ENCODE measurements around the gene PLEKHG4B.

The PLEKHG4B gene

GRCh38 chr5:156411-157072 is 64.6 kb downstream of the PLEKHG4B start:
- no peak overlapping the region for H3K9ac ChIP-seq (ENCODE audit: low read length)
- no peaks in the 10 kb centered on the region for H3K36me3 ChIP-seq (ENCODE audit: control insufficient read depth, insufficient read depth, low read length)
- no peaks in the 10 kb centered on the region for H3K9me3 ChIP-seq (ENCODE audit: control insufficient read depth, low read length)
- no peaks in the 10 kb centered on the region for H3K4me1 ChIP-seq (ENCODE audit: control insufficient read depth, insufficient read depth, low read length)
- no peak overlapping the region for H3K4me3 ChIP-seq (ENCODE audit: low read length)
- H3K27me3 ChIP-seq (ENCODE audit: control insufficient read depth, insufficient read depth, low read length), result no peaks in the 10 kb centered on the region

GRCh38 chr5:157126-157715 is 65.3 kb downstream of the PLEKHG4B start:
- Histone ChIP-seq H3K9me3 (ENCODE audit: control insufficient read depth, low read length) (no peaks in the 10 kb centered on the region), H3K4me1 (ENCODE audit: control insufficient read depth, insufficient read depth, low read length) (no peaks in the 10 kb centered on the region), H3K36me3 (ENCODE audit: control insufficient read depth, insufficient read depth, low read length) (no peaks in the 10 kb centered on the region), H3K27me3 (ENCODE audit: control insufficient read depth, insufficient read depth, low read length) (no peaks in the 10 kb centered on the region), H3K4me3 (ENCODE audit: low read length) (no peak overlapping the region), H3K9ac (ENCODE audit: low read length) (no peak overlapping the region)

- no peaks in the 10 kb centered on the region for H3K36me3 ChIP-seq (ENCODE audit: control insufficient read depth, insufficient read depth, low read length)
Observed at GRCh38 chr5:157801-158200, 65.8 kb downstream of the PLEKHG4B start.

DNA sequence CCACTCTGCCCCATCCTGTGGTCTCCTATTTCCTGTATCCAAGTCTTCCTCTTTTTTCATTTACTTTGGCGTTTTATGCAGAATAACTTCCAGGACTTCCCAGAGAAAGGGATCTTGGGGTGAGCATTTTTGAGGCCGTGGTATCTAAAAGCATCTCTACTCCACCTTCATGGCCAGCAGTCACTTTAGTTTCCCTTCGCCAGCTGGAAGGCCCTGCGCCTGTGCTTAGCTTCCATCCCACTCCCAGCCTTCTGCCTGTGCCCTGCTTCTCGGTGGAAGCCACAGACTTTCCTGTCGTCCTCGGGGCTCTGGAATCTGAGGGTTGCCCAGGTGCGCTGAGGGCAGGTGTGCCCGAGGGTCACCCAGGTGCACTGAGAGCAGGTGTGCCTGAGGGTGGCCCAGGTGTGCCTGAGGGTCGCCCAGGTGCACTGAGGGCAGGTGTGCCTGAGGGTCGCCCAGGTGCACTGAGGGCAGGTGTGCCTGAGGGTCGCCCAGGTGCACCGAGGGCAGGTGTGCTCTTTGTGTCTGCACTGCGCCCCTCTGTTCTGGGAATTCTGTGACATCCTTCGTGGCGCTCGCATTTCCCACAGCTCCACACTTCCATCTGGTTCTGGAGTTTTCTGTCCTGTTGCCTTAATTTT is 67.0 kb downstream of the PLEKHG4B start:
- no peak overlapping the region for H3K4me3 ChIP-seq (ENCODE audit: low read length)
- H3K9ac ChIP-seq (ENCODE audit: low read length), result no peak overlapping the region
- no peaks in the 10 kb centered on the region for H3K27me3 ChIP-seq (ENCODE audit: control insufficient read depth, insufficient read depth, low read length)
- H3K9me3 ChIP-seq (ENCODE audit: control insufficient read depth, low read length), result no peaks in the 10 kb centered on the region
- H3K36me3 ChIP-seq (ENCODE audit: control insufficient read depth, insufficient read depth, low read length), result no peaks in the 10 kb centered on the region
- H3K4me1 ChIP-seq (ENCODE audit: control insufficient read depth, insufficient read depth, low read length), result no peaks in the 10 kb centered on the region

More at GRCh38 chr5:157801-158200, 65.8 kb downstream of the PLEKHG4B start:
- Histone ChIP-seq H3K4me3 (ENCODE audit: low read length) (no peak overlapping the region), H3K9ac (ENCODE audit: low read length) (no peak overlapping the region), H3K27me3 (ENCODE audit: control insufficient read depth, insufficient read depth, low read length) (no peaks in the 10 kb centered on the region), H3K9me3 (ENCODE audit: control insufficient read depth, low read length) (no peaks in the 10 kb centered on the region), H3K4me1 (ENCODE audit: control insufficient read depth, insufficient read depth, low read length) (no peaks in the 10 kb centered on the region)

GRCh38 chr5:159448-160172 is 67.6 kb downstream of the PLEKHG4B start:
- no peak overlapping the region for H3K4me3 ChIP-seq (ENCODE audit: low read length)
- no peak overlapping the region for H3K9ac ChIP-seq (ENCODE audit: low read length)
- no peaks in the 10 kb centered on the region for H3K27me3 ChIP-seq (ENCODE audit: control insufficient read depth, insufficient read depth, low read length)
- H3K4me1 ChIP-seq (ENCODE audit: control insufficient read depth, insufficient read depth, low read length), result no peaks in the 10 kb centered on the region
- H3K36me3 ChIP-seq (ENCODE audit: control insufficient read depth, insufficient read depth, low read length), result no peaks in the 10 kb centered on the region
- H3K9me3 ChIP-seq (ENCODE audit: control insufficient read depth, low read length), result no peaks in the 10 kb centered on the region

- H3K36me3 ChIP-seq (ENCODE audit: control insufficient read depth, insufficient read depth, low read length), result no peaks in the 10 kb centered on the region
- no peak overlapping the region for H3K4me3 ChIP-seq (ENCODE audit: low read length)
- no peaks in the 10 kb centered on the region for H3K27me3 ChIP-seq (ENCODE audit: control insufficient read depth, insufficient read depth, low read length)
- no peak overlapping the region for H3K9ac ChIP-seq (ENCODE audit: low read length)
- H3K9me3 ChIP-seq (ENCODE audit: control insufficient read depth, low read length), result no peaks in the 10 kb centered on the region
- H3K4me1 ChIP-seq (ENCODE audit: control insufficient read depth, insufficient read depth, low read length), result no peaks in the 10 kb centered on the region
Observed at GRCh38 chr5:160173-160510, 68.2 kb downstream of the PLEKHG4B start.

DNA sequence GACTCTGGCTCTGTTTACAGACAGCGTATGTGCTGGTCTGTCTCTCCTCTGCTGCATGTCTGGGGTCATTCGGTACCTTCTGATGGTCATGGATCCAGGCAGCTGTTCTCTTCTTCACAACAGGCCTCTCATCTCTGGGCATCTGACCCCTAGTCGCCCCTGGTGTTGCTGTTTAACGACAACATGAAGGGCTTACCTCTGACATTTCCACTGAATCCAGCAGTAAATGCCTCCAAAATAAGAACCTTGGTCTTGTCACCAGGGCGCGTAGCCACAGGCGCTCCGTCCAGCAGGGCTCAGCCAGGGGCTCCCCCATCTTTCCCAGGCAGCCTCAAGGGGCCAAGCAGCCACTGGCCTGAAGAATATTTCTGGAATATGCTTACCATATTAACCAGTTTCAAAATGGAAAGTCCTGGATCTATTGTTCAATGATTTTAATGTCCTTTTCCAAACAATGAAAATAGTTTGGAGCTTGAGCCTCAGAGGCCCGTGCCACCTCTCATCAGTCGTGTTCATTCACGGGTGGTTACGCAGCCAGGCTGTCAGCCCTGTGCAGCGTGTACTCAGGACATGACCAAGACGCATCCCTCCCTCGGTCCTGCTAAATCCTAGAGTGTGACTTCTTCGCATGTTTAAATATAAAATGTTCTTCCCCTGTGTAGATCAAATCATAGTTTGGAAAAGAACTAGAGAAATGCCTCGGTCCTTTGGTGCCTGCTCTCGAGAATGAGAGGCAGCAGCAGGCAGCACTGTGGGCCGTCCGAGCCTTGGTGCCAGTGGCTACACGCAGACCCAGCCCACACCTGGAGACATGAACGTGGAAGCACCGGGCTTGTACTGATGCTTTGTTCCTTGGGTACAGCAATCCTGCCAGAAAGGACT is 69.2 kb downstream of the PLEKHG4B start:
- H3K9me3 ChIP-seq (ENCODE audit: control insufficient read depth, low read length), result no peaks in the 10 kb centered on the region
- no peaks in the 10 kb centered on the region for H3K27me3 ChIP-seq (ENCODE audit: control insufficient read depth, insufficient read depth, low read length)
- H3K36me3 ChIP-seq (ENCODE audit: control insufficient read depth, insufficient read depth, low read length), result no peaks in the 10 kb centered on the region
- no peak overlapping the region for H3K4me3 ChIP-seq (ENCODE audit: low read length)
- H3K4me1 ChIP-seq (ENCODE audit: control insufficient read depth, insufficient read depth, low read length), result no peaks in the 10 kb centered on the region
- no peak overlapping the region for H3K9ac ChIP-seq (ENCODE audit: low read length)

GRCh38 chr5:161803-162110 is 69.8 kb downstream of the PLEKHG4B start:
- H3K4me1 ChIP-seq (ENCODE audit: control insufficient read depth, insufficient read depth, low read length), result no peaks in the 10 kb centered on the region
- H3K9me3 ChIP-seq (ENCODE audit: control insufficient read depth, low read length), result no peaks in the 10 kb centered on the region
- no peak overlapping the region for H3K9ac ChIP-seq (ENCODE audit: low read length)
- H3K36me3 ChIP-seq (ENCODE audit: control insufficient read depth, insufficient read depth, low read length), result no peaks in the 10 kb centered on the region
- no peaks in the 10 kb centered on the region for H3K27me3 ChIP-seq (ENCODE audit: control insufficient read depth, insufficient read depth, low read length)
- no peak overlapping the region for H3K4me3 ChIP-seq (ENCODE audit: low read length)

- Histone ChIP-seq H3K36me3 (ENCODE audit: control insufficient read depth, insufficient read depth, low read length) (no peaks in the 10 kb centered on the region), H3K27me3 (ENCODE audit: control insufficient read depth, insufficient read depth, low read length) (no peaks in the 10 kb centered on the region), H3K9me3 (ENCODE audit: control insufficient read depth, low read length) (no peaks in the 10 kb centered on the region), H3K4me3 (ENCODE audit: low read length) (no peak overlapping the region), H3K9ac (ENCODE audit: low read length) (no peak overlapping the region), H3K4me1 (ENCODE audit: control insufficient read depth, insufficient read depth, low read length) (no peaks in the 10 kb centered on the region)
Observed at GRCh38 chr5:162190-162564, 70.2 kb downstream of the PLEKHG4B start.

GRCh38 chr5:162565-163337 is 70.8 kb downstream of the PLEKHG4B start:
- H3K4me1 ChIP-seq (ENCODE audit: control insufficient read depth, insufficient read depth, low read length), result no peaks in the 10 kb centered on the region
- no peaks in the 10 kb centered on the region for H3K36me3 ChIP-seq (ENCODE audit: control insufficient read depth, insufficient read depth, low read length)
- H3K9me3 ChIP-seq (ENCODE audit: control insufficient read depth, low read length), result no peaks in the 10 kb centered on the region
- no peaks in the 10 kb centered on the region for H3K27me3 ChIP-seq (ENCODE audit: control insufficient read depth, insufficient read depth, low read length)
- H3K4me3 ChIP-seq (ENCODE audit: low read length), result no peak overlapping the region
- no peak overlapping the region for H3K9ac ChIP-seq (ENCODE audit: low read length)

- Histone ChIP-seq H3K36me3 (ENCODE audit: control insufficient read depth, insufficient read depth, low read length) (no peaks in the 10 kb centered on the region), H3K9me3 (ENCODE audit: control insufficient read depth, low read length) (no peaks in the 10 kb centered on the region), H3K9ac (ENCODE audit: low read length) (no peak overlapping the region), H3K4me3 (ENCODE audit: low read length) (no peak overlapping the region), H3K4me1 (ENCODE audit: control insufficient read depth, insufficient read depth, low read length) (no peaks in the 10 kb centered on the region), H3K27me3 (ENCODE audit: control insufficient read depth, insufficient read depth, low read length) (no peaks in the 10 kb centered on the region)
Observed at GRCh38 chr5:163338-163620, 71.3 kb downstream of the PLEKHG4B start.
